GM12873 (cell line): ENCODE results near the gene DOK4.

ENCODE experiments used
- TF ChIP-seq, protein P1 (sequence below): IDR thresholded peaks from 2 replicates; pipeline ENCODE4 v1.5.1; 2012; ENCODE audit warnings: low read depth, mild to moderate bottlenecking, moderate library complexity, low read length, control low read depth; ENCODE audit not compliant: insufficient read depth; ENCODE audit errors: missing control alignments

The DOK4 gene

GRCh38 chr16:57426356-57426755 is 59.9 kb downstream of the DOK4 start:
- TF ChIP-seq, protein P1, sequence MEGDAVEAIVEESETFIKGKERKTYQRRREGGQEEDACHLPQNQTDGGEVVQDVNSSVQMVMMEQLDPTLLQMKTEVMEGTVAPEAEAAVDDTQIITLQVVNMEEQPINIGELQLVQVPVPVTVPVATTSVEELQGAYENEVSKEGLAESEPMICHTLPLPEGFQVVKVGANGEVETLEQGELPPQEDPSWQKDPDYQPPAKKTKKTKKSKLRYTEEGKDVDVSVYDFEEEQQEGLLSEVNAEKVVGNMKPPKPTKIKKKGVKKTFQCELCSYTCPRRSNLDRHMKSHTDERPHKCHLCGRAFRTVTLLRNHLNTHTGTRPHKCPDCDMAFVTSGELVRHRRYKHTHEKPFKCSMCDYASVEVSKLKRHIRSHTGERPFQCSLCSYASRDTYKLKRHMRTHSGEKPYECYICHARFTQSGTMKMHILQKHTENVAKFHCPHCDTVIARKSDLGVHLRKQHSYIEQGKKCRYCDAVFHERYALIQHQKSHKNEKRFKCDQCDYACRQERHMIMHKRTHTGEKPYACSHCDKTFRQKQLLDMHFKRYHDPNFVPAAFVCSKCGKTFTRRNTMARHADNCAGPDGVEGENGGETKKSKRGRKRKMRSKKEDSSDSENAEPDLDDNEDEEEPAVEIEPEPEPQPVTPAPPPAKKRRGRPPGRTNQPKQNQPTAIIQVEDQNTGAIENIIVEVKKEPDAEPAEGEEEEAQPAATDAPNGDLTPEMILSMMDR: no peak

DNA sequence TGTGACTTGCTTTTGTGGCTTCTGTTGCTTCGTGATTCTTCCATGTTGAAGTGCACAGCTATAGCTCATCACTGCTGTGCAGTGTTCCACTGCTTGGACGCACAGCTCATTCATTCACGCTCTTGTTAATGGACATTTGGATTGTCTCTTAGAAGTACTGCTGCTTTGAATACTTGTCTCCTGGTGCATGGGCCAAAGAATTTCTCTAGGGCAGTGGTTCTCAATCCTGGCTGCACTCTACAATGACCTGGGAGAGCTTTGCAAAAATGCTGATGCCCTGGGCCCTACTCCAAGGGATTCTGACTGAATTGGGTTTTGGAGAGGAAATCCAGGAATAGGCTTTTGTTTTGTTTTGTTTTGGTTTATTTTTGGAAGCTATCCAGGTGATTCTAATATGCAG is 61.7 kb downstream of the DOK4 start:
- TF ChIP-seq, protein P1: no peak

- TF ChIP-seq, protein P1: no peak
These were observed 63.1 kb downstream of the DOK4 start for GRCh38 chr16:57423152-57423551.

DNA sequence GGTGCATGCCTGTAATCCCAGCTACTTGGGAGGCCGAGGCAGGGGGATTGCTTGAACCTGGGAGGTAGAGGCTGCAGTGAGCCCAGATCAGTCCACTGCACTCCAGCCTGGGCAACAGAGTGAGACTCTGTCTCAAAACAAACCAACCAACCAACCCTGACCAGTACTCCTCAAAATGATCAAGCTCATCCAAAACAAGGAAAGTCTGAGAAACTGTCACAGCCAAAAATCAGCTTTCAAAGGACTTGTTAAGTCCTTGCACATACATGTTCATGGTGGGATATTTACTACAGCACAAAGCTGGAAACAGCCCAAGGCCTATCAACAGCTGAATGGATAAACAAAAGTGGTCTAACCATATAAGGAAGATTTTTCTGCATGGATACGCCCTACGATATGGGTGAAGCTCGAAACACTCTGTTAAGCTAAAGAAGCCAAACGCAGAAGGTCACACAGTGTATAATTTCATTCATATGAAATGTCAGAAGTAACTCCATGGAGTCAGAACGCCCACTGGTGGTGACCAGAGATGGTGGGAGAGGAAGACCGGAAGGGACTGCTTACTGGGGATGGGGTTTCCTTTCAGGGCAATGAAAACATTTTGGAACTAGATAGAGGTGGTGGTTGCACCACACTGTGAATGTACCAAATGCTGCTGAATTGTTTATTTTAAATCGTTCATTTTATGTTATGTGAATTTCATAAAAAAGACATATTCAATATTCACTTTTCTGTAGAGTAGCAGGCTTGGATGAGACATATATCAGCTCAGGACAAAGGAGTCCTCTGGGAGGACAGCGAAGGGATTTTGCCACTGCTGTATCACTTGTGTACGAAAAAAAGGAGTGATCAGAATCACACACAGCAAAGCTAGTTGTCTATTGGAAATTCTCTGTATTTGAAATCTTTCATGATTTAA is 64.0 kb downstream of the DOK4 start:
- TF ChIP-seq, protein P1: peak; percentile 59
